ENCODE measurements around the gene TEX22. TPM values are rescaled to one million over a fixed set of nuclear protein-coding genes. Genes with fewer than 3 reads are reported as not detected.

TEX22 gene
- total RNA-seq, 2 experiments from 2014 or later: 0.99 to 2.4 TPM

GRCh38 chr14:105381446-105382342 lies 16.6 kb upstream of the TEX22 start:
- POLR2A ChIA-PET: interaction anchor here (0.6 kb wide), 1 partner anchor 130 kb away, joined by 3 read pairs; no protein-coding TSS in a partner anchor
- CTCF ChIA-PET: interaction anchor here (1.3 kb wide), 1 partner anchor 13 kb away, joined by 3 read pairs; no protein-coding TSS in a partner anchor

- CTCF ChIA-PET: interaction anchor here (1.3 kb wide), 1 partner anchor 13 kb away, joined by 3 read pairs; no protein-coding TSS in a partner anchor
- POLR2A ChIA-PET: no interaction called here
Measured at GRCh38 chr14:105382343-105383082, 15.8 kb upstream of the TEX22 start.

GRCh38 chr14:105383083-105383730 lies 15.1 kb upstream of the TEX22 start:
- POLR2A ChIA-PET: no interaction called here
- CTCF ChIA-PET: interaction anchor here (0.8 kb wide), 1 partner anchor 39 kb away, joined by 3 read pairs; no protein-coding TSS in a partner anchor

- POLR2A ChIA-PET: interaction anchor here (0.6 kb wide), 1 partner anchor 33 kb away, joined by 4 read pairs; no protein-coding TSS in a partner anchor
- CTCF ChIA-PET: interaction anchor here (0.8 kb wide), 1 partner anchor 38 kb away, joined by 3 read pairs; no protein-coding TSS in a partner anchor
Measured at GRCh38 chr14:105384041-105384557, 14.2 kb upstream of the TEX22 start.

- CTCF ChIA-PET: no interaction called here
- POLR2A ChIA-PET: interaction anchor here (0.6 kb wide), 1 partner anchor 32 kb away, joined by 4 read pairs; no protein-coding TSS in a partner anchor
Measured at GRCh38 chr14:105384605-105385321, 13.6 kb upstream of the TEX22 start.

GRCh38 chr14:105385322-105385637 lies 13.1 kb upstream of the TEX22 start:
- CTCF ChIA-PET: no interaction called here
- POLR2A ChIA-PET: no interaction called here

- CTCF ChIA-PET: no interaction called here
Measured at GRCh38 chr14:105385698-105386365, 12.5 kb upstream of the TEX22 start.

GRCh38 chr14:105386581-105387529 lies 11.5 kb upstream of the TEX22 start:
- CTCF ChIA-PET: no interaction called here
- POLR2A ChIA-PET: no interaction called here

More at GRCh38 chr14:105385698-105386365, 12.5 kb upstream of the TEX22 start:
- POLR2A ChIA-PET: no interaction called here

GRCh38 chr14:105387530-105387922 lies 10.8 kb upstream of the TEX22 start:
- CTCF ChIA-PET: no interaction called here
- POLR2A ChIA-PET: no interaction called here

GRCh38 chr14:105388110-105388951 lies 10.0 kb upstream of the TEX22 start:
- CTCF ChIA-PET: no interaction called here
- POLR2A ChIA-PET: no interaction called here

- POLR2A ChIA-PET: no interaction called here
- CTCF ChIA-PET: interaction anchor here (1.4 kb wide), 1 partner anchor 18 kb away, joined by 3 read pairs; no protein-coding TSS in a partner anchor
Measured at GRCh38 chr14:105388976-105389375, 9.4 kb upstream of the TEX22 start.

- ChIA-PET POLR2A (no interaction called here), CTCF (interaction anchor here (1.1 to 1.4 kb wide), 2 partner anchors 19 to 29 kb away, joined by 3 read pairs; no protein-coding TSS in a partner anchor)
Measured at GRCh38 chr14:105389534-105389933, 8.8 kb upstream of the TEX22 start.

GRCh38 chr14:105389976-105390848 lies 8.1 kb upstream of the TEX22 start:
- CTCF ChIA-PET: interaction anchor here (0.7 to 1.4 kb wide), 3 partner anchors 19 to 143 kb away, joined by 3 read pairs; no protein-coding TSS in a partner anchor

GRCh38 chr14:105390849-105391500 lies 7.4 kb upstream of the TEX22 start:
- POLR2A ChIA-PET: interaction anchor here (0.6 kb wide), 1 partner anchor 558 kb away, joined by 5 read pairs; no protein-coding TSS in a partner anchor
- CTCF ChIA-PET: no interaction called here

More at GRCh38 chr14:105389976-105390848, 8.1 kb upstream of the TEX22 start:
- POLR2A ChIA-PET: no interaction called here

GRCh38 chr14:105391541-105391940 lies 6.8 kb upstream of the TEX22 start:
- POLR2A ChIA-PET: interaction anchor here (0.6 kb wide), 1 partner anchor 559 kb away, joined by 5 read pairs; no protein-coding TSS in a partner anchor
- CTCF ChIA-PET: no interaction called here

All from activated CD8-positive, alpha-beta memory T cell treated with anti-CD3 and anti-CD28 coated beads for 36 hours (primary cell).